ENCODE measurements around the gene MYOG. TPM values are rescaled to one million over a fixed set of nuclear protein-coding genes. Genes with fewer than 3 reads are reported as not detected.

MYOG gene
- total RNA-seq, 2 donors from 2014 or later = not detected

DNA sequence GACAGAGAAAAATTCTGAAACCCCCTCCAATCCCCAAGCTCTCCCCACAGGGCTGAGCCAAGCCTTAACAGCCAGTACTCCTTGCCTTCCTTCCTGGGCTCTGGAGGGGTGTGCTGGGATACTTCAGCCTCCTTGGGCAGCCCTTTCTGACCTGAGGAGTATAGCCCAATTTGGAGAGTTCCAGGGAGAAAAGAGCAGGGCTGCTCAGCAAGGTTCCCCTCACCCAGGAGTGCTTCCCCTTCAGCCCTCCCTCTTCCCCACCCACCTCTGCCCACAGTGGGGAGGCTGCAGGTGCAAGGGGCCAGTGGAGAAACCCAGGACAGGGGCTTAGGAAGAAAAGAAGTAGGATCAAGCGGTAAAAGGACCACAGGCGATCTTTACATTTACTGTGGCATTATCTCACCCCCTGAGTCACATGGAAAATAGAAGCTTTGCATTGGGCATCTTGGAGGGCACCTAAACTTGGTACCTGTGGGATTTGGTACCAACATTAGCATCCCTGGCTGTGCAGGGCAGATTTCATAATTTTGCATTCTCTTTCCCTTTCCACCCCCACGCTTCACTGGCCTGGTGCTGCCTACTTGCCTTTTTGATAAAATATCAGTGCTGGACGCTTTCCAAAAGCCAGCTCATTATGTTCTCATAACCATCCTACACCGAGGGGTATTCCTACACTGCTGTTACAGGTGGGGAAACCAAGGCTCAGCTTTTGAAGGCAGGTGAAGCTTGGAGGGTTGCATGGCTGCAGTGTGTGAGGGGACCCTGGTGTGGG lies 38.9 kb upstream of the MYOG start:
- Mint-ChIP-seq H3K4me3 (no peak overlapping the region), H3K36me3 (ENCODE audit: insufficient read depth in 2 of 2) (no peaks in the 10 kb centered on the region), H3K27ac (no peak overlapping the region), H3K4me1 (ENCODE audit: low read depth) (peaks cover 14% of the 10 kb centered on the region), H3K9me3 (no peaks in the 10 kb centered on the region), H3K27me3 (ENCODE audit: low read depth) (peaks cover 79% of the 10 kb centered on the region)
- ATAC-seq (replicated peaks in 1 of 2) (no peak), DNase-seq (no peak)

DNA sequence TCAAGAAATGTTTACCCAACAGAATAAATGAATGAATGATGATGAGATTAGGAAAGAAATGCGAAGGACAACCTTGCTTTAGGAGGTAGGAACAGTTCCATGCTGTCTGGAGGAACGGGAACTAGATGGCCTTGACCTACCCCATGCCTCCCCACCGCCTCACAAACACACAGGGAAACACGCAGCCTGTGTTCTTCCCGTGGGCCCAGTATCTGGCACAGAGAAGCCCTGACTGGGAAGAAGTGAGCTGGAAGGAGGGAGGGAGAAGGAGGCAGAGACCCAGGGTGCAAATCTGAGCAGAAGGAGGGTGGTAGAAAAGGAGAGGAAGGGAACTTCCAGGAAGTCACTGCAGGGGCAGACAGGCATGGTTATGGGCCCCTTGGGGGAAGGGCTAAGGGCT lies 38.2 kb upstream of the MYOG start:
- H3K27me3 Mint-ChIP-seq (ENCODE audit: low read depth) = peaks cover 75% of the 10 kb centered on the region
- no peak overlapping the region for H3K4me3 Mint-ChIP-seq
- DNase-seq (no peak), ATAC-seq (replicated peaks in 1 of 2) (no peak)
- no peaks in the 10 kb centered on the region for H3K9me3 Mint-ChIP-seq
- H3K27ac Mint-ChIP-seq = no peak overlapping the region
- no peaks in the 10 kb centered on the region for H3K36me3 Mint-ChIP-seq (ENCODE audit: insufficient read depth in 2 of 2)
- peaks cover 14% of the 10 kb centered on the region for H3K4me1 Mint-ChIP-seq (ENCODE audit: low read depth)

DNA sequence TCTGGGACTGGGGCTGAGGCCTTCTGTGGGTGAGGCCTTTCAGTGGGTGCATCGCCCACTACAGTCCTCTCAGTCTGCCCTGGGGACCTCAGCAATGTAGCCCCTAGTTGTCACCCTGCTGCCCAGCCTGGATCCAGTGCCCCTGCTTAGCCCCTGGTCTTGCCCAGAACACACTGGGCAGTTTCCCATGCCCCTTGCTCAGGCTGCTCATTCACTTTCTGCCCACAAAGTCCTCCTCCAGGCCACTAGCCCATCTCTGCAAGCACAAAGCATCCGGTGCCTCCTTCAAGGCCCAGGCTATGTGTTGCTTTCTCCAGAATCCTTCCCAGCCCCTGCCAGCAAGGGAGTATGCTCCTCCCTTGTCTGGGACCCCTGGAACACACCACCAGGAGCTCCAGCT lies 36.3 kb upstream of the MYOG start:
- DNase-seq = no peak
- H3K9me3 Mint-ChIP-seq = no peaks in the 10 kb centered on the region

DNA sequence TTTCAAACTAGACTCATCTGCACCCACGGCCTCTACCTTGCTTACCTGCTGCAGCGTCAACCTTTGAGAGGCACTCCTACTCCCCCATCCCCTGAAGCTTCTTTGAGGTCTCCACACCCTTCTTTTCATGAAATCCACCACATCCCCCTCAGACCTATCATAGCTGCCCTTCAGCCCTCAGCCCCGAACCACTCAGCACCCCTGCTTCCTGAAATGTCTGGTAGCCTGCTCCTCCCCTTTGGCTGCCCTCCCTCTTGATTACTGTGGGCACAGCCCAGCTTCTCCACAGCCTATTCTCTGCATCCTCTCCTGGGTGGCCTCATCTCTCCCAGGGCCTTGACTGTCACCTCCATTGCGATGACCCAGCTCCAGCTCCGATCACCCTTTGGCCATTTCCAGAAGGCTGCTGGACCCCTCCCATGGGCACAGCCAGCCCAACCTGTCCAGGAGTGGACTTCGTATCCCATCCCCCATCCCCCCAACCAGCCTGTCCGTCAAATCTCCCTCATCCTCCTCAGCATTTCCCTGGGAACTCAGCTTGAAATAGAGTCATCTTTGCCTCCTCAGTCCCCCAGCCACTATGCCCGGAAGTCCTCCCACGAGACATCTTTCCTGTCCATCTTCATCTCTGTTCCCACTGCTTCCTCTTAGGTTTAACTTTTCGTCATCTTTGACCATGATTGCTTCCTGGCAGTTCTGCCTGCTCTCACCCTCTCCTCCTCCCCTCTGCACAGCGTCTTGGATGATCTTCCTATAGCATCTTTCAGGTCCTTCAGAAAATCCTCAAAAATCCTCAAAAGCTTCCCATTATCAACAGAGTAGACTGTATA lies 35.6 kb upstream of the MYOG start:
- no peaks in the 10 kb centered on the region for H3K36me3 Mint-ChIP-seq (ENCODE audit: insufficient read depth in 2 of 2)
- no peak for ATAC-seq (replicated peaks in 1 of 2)
- no peaks in the 10 kb centered on the region for H3K4me1 Mint-ChIP-seq (ENCODE audit: low read depth)
- H3K4me3 Mint-ChIP-seq = no peak overlapping the region
- H3K9me3 Mint-ChIP-seq = no peaks in the 10 kb centered on the region
- H3K27me3 Mint-ChIP-seq (ENCODE audit: low read depth) = peaks cover 70% of the 10 kb centered on the region
- DNase-seq = no peak
- no peak overlapping the region for H3K27ac Mint-ChIP-seq

More for the DNA sequence above, 36.3 kb upstream of the MYOG start:
- Mint-ChIP-seq H3K36me3 (ENCODE audit: insufficient read depth in 2 of 2) (no peaks in the 10 kb centered on the region), H3K27ac (no peak overlapping the region), H3K27me3 (ENCODE audit: low read depth) (peaks cover 74% of the 10 kb centered on the region), H3K4me1 (ENCODE audit: low read depth) (peaks cover 3% of the 10 kb centered on the region), H3K4me3 (no peak overlapping the region)
- no peak for ATAC-seq (replicated peaks in 1 of 2)

DNA sequence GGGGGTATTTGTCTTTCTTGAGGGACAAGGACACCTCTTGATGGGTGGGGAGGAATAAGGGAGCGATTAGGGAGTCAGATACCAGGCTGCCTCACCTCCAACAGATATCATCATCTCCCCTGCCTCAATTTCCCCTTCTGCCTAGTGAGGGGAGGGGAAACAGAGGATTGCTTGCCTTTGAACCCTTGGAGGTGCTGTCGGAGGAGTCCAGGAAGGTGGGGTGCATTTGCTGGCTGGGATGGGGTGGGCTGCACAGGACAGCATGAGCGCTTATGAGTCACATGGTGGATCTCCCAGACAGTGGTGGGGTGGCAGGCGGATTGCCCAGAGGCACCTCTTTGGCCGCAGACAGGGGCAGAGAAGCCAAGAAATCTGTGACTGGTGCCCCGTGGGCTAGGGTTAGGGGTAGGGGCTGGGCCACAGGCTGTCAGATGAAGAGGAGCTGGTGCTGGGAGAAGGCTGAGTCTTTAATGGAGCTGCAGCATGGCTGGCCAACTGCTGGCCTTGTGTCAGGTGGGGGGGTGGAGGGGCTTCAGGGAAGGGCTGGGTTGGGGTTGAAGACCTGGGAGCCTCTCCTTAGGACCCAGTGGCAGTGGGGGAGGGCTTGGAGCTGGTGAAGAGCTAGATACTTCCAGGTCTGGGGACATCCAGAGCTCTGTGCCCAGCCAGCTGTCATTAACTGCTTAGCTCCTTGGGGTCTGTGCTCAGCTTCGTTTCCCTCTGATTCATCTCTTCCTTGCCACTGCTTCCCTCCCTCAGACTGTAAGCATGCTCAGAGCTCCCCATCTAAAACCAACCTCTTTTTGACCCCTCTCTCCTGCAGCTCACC lies 34.7 kb upstream of the MYOG start:
- Mint-ChIP-seq H3K4me1 (ENCODE audit: low read depth) (no peaks in the 10 kb centered on the region), H3K9me3 (no peaks in the 10 kb centered on the region), H3K36me3 (ENCODE audit: insufficient read depth in 2 of 2) (no peaks in the 10 kb centered on the region), H3K27me3 (ENCODE audit: low read depth) (peaks cover 68% of the 10 kb centered on the region), H3K4me3 (no peak overlapping the region), H3K27ac (no peak overlapping the region)
- no peak for ATAC-seq (replicated peaks in 1 of 2)
- no peak for DNase-seq

DNA sequence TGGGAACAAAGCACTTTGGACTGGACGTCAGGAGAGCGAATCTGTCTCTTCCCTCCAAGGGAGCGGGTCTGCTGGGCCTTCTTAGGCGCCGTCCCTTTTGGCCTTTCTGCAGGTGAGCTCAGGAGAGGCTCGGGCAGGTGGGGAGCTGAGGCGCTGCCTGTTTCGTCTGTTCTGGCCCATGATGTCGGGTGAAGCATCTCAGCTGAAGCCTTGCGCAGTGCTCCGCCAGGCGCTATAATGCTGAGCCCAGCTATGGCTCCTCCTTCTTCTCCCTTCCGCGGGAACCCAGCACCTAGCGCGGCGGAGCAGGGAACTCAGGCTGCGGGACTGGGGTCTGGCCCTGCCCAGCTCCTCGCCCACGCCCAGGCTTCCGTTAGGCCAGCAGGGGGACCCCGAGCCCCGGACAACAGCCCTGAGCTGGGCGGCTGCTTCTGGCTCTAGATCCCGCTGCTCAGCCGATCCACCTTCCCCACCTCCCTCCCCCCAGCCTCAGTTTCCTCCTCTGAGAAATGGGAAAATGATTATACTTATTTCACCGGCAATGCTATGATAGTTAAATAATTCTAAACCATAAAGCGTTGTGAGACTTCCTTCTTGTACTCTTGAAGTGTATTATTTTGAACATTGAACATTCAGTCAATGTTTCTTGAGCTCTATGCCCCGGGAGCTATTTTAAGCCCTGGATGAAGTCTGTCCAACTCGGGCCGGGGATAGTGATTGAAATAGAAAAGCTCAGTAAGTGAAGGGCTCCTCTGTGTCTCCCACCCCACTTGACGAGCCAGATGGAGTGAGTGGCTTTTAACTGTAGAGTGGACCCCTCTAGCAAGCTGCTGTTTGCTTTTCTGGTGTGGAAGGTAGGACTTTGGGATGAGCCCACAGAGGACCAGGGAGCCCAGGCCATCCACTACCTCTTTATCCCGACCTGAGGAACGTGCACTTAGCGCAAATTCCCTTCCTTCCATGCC lies 32.1 kb upstream of the MYOG start:
- Mint-ChIP-seq H3K4me3 (no peak overlapping the region), H3K4me1 (ENCODE audit: low read depth) (no peaks in the 10 kb centered on the region), H3K36me3 (ENCODE audit: insufficient read depth in 2 of 2) (no peaks in the 10 kb centered on the region), H3K9me3 (no peaks in the 10 kb centered on the region), H3K27me3 (ENCODE audit: low read depth) (peaks cover 58% of the 10 kb centered on the region), H3K27ac (no peak overlapping the region)
- DNase-seq (peak; percentile 55 to 63), ATAC-seq (replicated peaks in 1 of 2) (peak; percentile 60 to 62)

DNA sequence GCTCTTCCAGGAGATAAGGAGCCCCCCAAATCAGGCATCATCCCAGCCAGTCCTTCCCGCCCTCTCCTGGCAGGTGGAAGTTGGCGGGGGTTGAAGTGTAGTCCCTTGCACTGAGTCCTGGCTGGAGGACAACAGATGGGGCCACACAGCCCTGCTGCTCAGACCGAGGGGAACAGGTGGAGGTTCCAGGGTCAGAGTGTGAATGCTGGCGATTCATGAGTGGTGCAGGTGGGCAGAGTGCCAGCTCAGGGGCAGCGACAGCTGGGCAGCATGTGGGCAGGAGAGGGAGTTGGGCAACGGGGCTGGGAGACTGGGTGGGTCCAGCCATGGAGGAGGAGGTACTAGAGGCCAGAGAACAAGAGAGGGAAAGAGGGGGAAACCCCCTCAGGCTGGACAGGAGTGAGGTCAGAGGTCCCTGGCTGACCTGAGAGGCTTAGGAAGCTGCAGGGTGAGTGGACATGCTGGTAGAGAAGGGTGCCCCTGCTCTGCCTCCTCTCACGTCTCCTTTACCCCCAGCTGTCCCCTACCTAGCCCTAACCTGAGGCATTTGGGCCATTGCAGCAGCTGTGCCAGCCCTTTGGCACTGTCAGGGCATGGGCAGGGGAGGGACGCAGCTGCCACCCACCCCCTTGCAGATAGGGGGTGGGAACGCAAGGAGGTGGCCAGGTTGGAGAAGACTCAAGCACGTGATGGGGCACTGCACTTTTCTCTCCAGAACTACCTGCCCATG lies 30.4 kb upstream of the MYOG start:
- Mint-ChIP-seq H3K4me1 (ENCODE audit: low read depth) (no peaks in the 10 kb centered on the region), H3K36me3 (ENCODE audit: insufficient read depth in 2 of 2) (no peaks in the 10 kb centered on the region), H3K27me3 (ENCODE audit: low read depth) (peaks cover 45% of the 10 kb centered on the region), H3K27ac (no peak overlapping the region), H3K9me3 (no peaks in the 10 kb centered on the region), H3K4me3 (no peak overlapping the region)
- DNase-seq (no peak), ATAC-seq (replicated peaks in 1 of 2) (no peak)

DNA sequence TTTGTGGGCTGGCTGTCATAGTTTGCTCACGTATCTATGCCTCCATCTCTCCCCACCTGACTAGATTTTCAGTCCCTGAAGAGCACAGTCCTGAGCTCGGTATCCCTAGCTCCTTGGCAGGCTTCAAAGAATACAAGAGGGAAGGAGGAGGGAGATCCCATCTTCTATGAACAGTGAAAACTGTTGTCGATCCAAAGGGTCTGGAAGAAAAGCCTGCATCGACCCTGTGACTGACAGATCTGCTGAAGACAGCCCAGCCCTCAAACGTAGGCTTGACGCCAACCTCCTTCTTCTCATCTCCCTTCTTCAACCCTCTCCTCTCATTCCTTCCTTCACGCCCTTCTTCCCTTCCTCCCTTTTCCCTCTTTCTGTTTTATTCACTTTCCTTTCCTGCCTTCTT lies 28.4 kb upstream of the MYOG start:
- Mint-ChIP-seq H3K4me1 (ENCODE audit: low read depth) (no peaks in the 10 kb centered on the region), H3K4me3 (no peak overlapping the region), H3K27me3 (ENCODE audit: low read depth) (peaks cover 40% of the 10 kb centered on the region), H3K36me3 (ENCODE audit: insufficient read depth in 2 of 2) (no peaks in the 10 kb centered on the region), H3K9me3 (no peaks in the 10 kb centered on the region), H3K27ac (no peak overlapping the region)
- no peak for ATAC-seq (replicated peaks in 1 of 2)
- DNase-seq = no peak

DNA sequence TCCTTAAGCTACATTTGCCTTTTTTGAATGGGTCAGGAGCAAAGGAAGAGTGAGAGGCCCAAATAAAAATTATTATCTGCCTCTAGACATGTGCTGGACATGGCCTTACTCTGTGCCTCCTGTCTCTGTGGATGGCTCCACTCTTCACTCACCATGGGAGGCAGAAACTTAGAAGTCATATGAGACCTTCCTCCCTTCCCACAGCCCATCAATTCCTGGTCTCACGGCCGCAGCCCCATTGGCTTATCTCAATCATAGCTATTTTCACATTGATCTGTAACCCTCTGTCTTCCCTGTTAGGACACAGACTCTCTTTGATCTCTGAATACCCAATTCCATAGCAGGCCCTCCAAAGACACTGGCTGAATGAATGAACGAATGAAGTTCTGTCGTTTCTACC lies 27.5 kb upstream of the MYOG start:
- Mint-ChIP-seq H3K27ac (no peak overlapping the region), H3K27me3 (ENCODE audit: low read depth) (peaks cover 43% of the 10 kb centered on the region), H3K9me3 (no peaks in the 10 kb centered on the region), H3K4me3 (no peak overlapping the region), H3K4me1 (ENCODE audit: low read depth) (no peaks in the 10 kb centered on the region), H3K36me3 (ENCODE audit: insufficient read depth in 2 of 2) (no peaks in the 10 kb centered on the region)
- DNase-seq = no peak
- ATAC-seq (replicated peaks in 1 of 2) = no peak

DNA sequence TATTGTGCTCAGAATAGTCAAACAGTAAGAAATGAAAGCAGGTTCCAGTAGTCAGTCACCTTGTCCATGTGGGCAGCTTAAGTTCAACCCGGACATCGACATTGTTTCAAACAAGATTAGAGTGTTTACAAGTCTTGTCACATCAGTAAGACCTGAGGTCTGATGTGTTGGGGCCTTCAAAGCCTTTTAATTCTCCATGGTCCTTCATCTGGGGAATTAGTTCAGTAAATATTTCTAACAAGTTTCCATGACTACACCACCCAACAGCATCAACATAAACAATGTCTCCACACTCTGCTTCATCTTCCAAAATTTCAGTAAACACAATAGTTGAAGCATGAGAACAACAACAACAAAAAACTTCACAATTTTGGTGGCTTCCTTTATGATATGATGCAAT lies 26.7 kb upstream of the MYOG start:
- no peak for ATAC-seq (replicated peaks in 1 of 2)
- peaks cover 43% of the 10 kb centered on the region for H3K27me3 Mint-ChIP-seq (ENCODE audit: low read depth)
- H3K9me3 Mint-ChIP-seq = no peaks in the 10 kb centered on the region
- H3K4me3 Mint-ChIP-seq = no peak overlapping the region
- no peaks in the 10 kb centered on the region for H3K36me3 Mint-ChIP-seq (ENCODE audit: insufficient read depth in 2 of 2)
- no peaks in the 10 kb centered on the region for H3K4me1 Mint-ChIP-seq (ENCODE audit: low read depth)
- H3K27ac Mint-ChIP-seq = no peak overlapping the region
- no peak for DNase-seq

DNA sequence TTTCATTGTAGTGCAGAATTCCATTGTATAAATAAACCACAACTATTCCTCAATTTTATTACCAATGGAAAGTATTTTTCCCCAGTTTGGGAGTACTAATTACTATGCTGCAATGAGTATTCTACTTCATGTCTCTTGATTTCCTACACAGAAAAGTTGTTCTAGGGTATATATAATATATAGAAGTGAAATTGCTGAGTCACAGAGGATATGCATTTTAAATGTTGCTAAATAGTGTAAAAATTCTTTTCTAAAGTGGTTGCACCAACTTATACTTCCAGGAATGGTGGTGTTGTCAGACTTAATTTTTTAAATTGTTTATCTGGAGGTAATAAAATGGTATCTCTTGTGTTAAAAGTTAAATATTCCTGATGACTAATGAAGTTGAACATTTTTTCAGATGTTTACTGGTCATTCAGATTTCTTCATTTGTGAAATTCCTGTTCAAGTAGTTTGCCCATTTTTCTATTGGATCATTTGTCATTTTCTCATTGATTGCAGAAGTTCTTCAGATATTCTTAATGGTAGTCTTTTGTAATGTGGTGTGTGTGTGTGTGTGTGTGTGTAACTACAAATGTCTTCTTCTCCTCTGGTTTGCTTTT lies 19.1 kb upstream of the MYOG start:
- no peaks in the 10 kb centered on the region for H3K4me1 Mint-ChIP-seq (ENCODE audit: low read depth)
- H3K27me3 Mint-ChIP-seq (ENCODE audit: low read depth) = peaks cover 39% of the 10 kb centered on the region
- H3K36me3 Mint-ChIP-seq (ENCODE audit: insufficient read depth in 2 of 2) = no peaks in the 10 kb centered on the region
- no peak for ATAC-seq (replicated peaks in 1 of 2)
- no peak overlapping the region for H3K27ac Mint-ChIP-seq
- peaks cover 0 to 2% of the 10 kb centered on the region in 2 donors for H3K9me3 Mint-ChIP-seq
- H3K4me3 Mint-ChIP-seq = no peak overlapping the region
- no peak for DNase-seq
